Measurements from ENCODE around the gene LZTS3. TPM values are rescaled to one million over a fixed set of nuclear protein-coding genes. Genes with fewer than 3 reads are reported as not detected.

The LZTS3 gene
- polyA plus RNA-seq, 2 of the 4 experiments (the other 2 are of a cell fraction) = 3.8 TPM

- peak overlapping the region; percentile 85 for H3K4me2 ChIP-seq
- CTCF ChIA-PET = interaction anchor here (0.5 to 2.9 kb wide), 2 partner anchors 10 to 473 kb away, joined by 3 to 17 read pairs; no protein-coding TSS in a partner anchor
- FAIRE-seq (no peak), DNase-seq (ENCODE audit: low read depth in 1 of 2, low spot score in 1 of 2) (no peak), ATAC-seq (no peak)
- WGBS (ENCODE audit: missing lambda C conversion rate) = 63% methylated on average over 5 of the region's 5 CpGs
- H3K4me1 ChIP-seq = peaks cover 15% of the 10 kb centered on the region
- no peaks in the 10 kb centered on the region for H3K9me3 ChIP-seq
- no peak for TF ChIP-seq RNF2 (IDR thresholded peaks at IDR 0.05; ENCODE audit: borderline replicate concordance, low read depth)
- no peak for TF ChIP-seq MAFK (IDR thresholded peaks at IDR 0.05; ENCODE audit: partially characterized antibody)
- TF ChIP-seq EP300 (IDR thresholded peaks at IDR 0.05) = no peak
- TF ChIP-seq JUN (IDR thresholded peaks at IDR 0.05) = no peak
- TF ChIP-seq POLR2AphosphoS2 (conservative IDR thresholded peaks at IDR 0.05; ENCODE audit: low read length) = no peak
- TF ChIP-seq HMGXB4 (CRISPR knock-in tag; IDR thresholded peaks at IDR 0.05; ENCODE audit: borderline replicate concordance) = no peak
- TF ChIP-seq CBX2 (IDR thresholded peaks at IDR 0.05; ENCODE audit: borderline replicate concordance, low read depth) = no peak
- no peak for TF ChIP-seq SMC3 (IDR thresholded peaks at IDR 0.05)
- TF ChIP-seq JUNB (IDR thresholded peaks at IDR 0.05) = no peak
- TF ChIP-seq HOXB13 (CRISPR knock-in tag; IDR thresholded peaks at IDR 0.05; ENCODE audit: low read depth) = no peak
- no peak for TF ChIP-seq MAZ (IDR thresholded peaks at IDR 0.05; ENCODE audit: borderline replicate concordance, low read depth, low read length)
- TF ChIP-seq PHF8 (IDR thresholded peaks at IDR 0.05; ENCODE audit: borderline replicate concordance, low read depth) = no peak
- no peak for TF ChIP-seq RARB (CRISPR knock-in tag; IDR thresholded peaks at IDR 0.05)
- TF ChIP-seq ESRRA (IDR thresholded peaks at IDR 0.05; ENCODE audit: borderline replicate concordance, low read length) = no peak
- TF ChIP-seq CHD4 (IDR thresholded peaks at IDR 0.05; ENCODE audit: borderline replicate concordance) = no peak
- H3K4me3 ChIP-seq = peak overlapping the region; percentile 91
- H3K27ac ChIP-seq = peak overlapping the region; percentile 86 to 91; a peak in 5 of 6 replicates
- POLR2A ChIA-PET = interaction anchor here (0.7 to 0.9 kb wide), 2 partner anchors 12 to 53 kb away, joined by 4 to 6 read pairs; partner anchors contain the start of genes FASTKD5 and UBOX5
Observed at GRCh38 chr20:3172126-3172932, 1.0 kb downstream of the LZTS3 start.

GRCh38 chr20:3171391-3172125 is 1.8 kb downstream of the LZTS3 start:
- CTCF ChIA-PET = interaction anchor here (0.6 to 2.9 kb wide), 3 partner anchors 10 to 16 kb away, joined by 3 to 17 read pairs (median 3); partner anchors contain the start of genes FASTKD5 and UBOX5
- TF ChIP-seq HEYL (CRISPR knock-in tag; IDR thresholded peaks at IDR 0.05) (no peak), EHMT2 (IDR thresholded peaks at IDR 0.05; ENCODE audit: low read depth) (no peak), RARB (CRISPR knock-in tag; IDR thresholded peaks at IDR 0.05) (no peak), RAD21 (conservative IDR thresholded peaks at IDR 0.05 in 1 of 2, IDR thresholded peaks at IDR 0.05 in 1 of 2) (no peak), KDM5A (IDR thresholded peaks at IDR 0.05) (no peak), POLR2A (IDR thresholded peaks at IDR 0.05; ENCODE audit: low read length) (no peak), HOXB13 (CRISPR knock-in tag; IDR thresholded peaks at IDR 0.05; ENCODE audit: low read depth) (no peak), NFE2L2 (conservative IDR thresholded peaks at IDR 0.05; ENCODE audit: low read length) (no peak), HOXA7 (CRISPR knock-in tag; IDR thresholded peaks at IDR 0.05) (no peak), ZSCAN20 (CRISPR knock-in tag; IDR thresholded peaks at IDR 0.05) (no peak), KDM1A (IDR thresholded peaks at IDR 0.05; ENCODE audit: low read depth) (no peak), MYC (IDR thresholded peaks at IDR 0.05; ENCODE audit: borderline replicate concordance, low read length) (no peak), PBX3 (IDR thresholded peaks at IDR 0.05) (no peak), ELK1 (IDR thresholded peaks at IDR 0.05; ENCODE audit: low read depth, low read length) (no peak), HDAC2 (IDR thresholded peaks at IDR 0.05) (no peak), NR3C1 (IDR thresholded peaks at IDR 0.05) (no peak), FOXS1 (CRISPR knock-in tag; IDR thresholded peaks at IDR 0.05) (no peak), EP300 (IDR thresholded peaks at IDR 0.05) (no peak)
- TF ChIP-seq, protein P1, sequence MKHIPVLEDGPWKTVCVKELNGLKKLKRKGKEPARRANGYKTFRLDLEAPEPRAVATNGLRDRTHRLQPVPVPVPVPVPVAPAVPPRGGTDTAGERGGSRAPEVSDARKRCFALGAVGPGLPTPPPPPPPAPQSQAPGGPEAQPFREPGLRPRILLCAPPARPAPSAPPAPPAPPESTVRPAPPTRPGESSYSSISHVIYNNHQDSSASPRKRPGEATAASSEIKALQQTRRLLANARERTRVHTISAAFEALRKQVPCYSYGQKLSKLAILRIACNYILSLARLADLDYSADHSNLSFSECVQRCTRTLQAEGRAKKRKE (CRISPR knock-in tag; IDR thresholded peaks at IDR 0.05; ENCODE audit: low read depth) = no peak
- TF ChIP-seq, protein P2, sequence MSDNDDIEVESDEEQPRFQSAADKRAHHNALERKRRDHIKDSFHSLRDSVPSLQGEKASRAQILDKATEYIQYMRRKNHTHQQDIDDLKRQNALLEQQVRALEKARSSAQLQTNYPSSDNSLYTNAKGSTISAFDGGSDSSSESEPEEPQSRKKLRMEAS (IDR thresholded peaks at IDR 0.05) = no peak
- DNase-seq (ENCODE audit: low read depth in 1 of 2, low spot score in 1 of 2) = no peak
- Histone ChIP-seq H3K4me3 (no peak overlapping the region), H3K4me1 (peaks cover 15% of the 10 kb centered on the region), H3K9me3 (no peaks in the 10 kb centered on the region), H3K4me2 (no peak overlapping the region), H3K27ac (no peak overlapping the region)
- FAIRE-seq = no peak
- POLR2A ChIA-PET = interaction anchor here (0.9 kb wide), 1 partner anchor 12 kb away, joined by 6 read pairs; the partner anchor contains the start of genes FASTKD5 and UBOX5
- 75% methylated on average over 14 of the region's 14 CpGs for WGBS (ENCODE audit: missing lambda C conversion rate)
- ATAC-seq = no peak

All from A549 (cell line).